PC-9 (cell line): ENCODE results near the gene PKD2.

ENCODE experiments used
- EZH2 ChIP-seq: fragments of 200-600 bp; sonication (generic); IDR thresholded peaks from 2 replicates; pipeline ENCODE4 v1.8.0; 2017; ENCODE audit warnings: antibody characterized with exemption, low read depth
- TF ChIP-seq, protein P1 (sequence below): fragments of 200-600 bp; sonication (generic); conservative IDR thresholded peaks from 2 replicates; pipeline ENCODE4 v1.6.1; 2017; ENCODE audit warnings: mixed run types, antibody characterized with exemption, mild to moderate bottlenecking, moderate library complexity

DNA sequence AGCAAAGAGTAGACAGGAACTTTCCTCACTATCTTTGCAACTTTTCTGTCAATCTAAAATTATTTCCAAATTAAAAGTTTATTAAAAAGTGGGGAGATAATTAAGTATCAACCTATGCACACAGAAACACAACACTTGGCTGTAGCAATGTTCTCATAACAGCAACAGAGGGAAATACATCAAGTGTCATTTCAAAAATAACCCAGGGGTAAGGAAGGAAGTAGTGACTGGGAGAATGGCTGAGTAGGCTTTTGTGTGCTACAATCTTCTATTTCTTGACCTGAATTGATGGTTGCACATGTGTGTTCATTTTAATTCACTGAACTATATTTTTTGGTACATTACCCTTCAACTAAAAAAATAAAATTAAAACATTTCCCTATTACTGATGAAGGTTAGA lies 83.5 kb downstream of the PKD2 start:
- TF ChIP-seq, protein P1, sequence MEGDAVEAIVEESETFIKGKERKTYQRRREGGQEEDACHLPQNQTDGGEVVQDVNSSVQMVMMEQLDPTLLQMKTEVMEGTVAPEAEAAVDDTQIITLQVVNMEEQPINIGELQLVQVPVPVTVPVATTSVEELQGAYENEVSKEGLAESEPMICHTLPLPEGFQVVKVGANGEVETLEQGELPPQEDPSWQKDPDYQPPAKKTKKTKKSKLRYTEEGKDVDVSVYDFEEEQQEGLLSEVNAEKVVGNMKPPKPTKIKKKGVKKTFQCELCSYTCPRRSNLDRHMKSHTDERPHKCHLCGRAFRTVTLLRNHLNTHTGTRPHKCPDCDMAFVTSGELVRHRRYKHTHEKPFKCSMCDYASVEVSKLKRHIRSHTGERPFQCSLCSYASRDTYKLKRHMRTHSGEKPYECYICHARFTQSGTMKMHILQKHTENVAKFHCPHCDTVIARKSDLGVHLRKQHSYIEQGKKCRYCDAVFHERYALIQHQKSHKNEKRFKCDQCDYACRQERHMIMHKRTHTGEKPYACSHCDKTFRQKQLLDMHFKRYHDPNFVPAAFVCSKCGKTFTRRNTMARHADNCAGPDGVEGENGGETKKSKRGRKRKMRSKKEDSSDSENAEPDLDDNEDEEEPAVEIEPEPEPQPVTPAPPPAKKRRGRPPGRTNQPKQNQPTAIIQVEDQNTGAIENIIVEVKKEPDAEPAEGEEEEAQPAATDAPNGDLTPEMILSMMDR, result no peak
- no peak for TF ChIP-seq EZH2
